Measurements from ENCODE around the gene ADCY1. TPM values are rescaled to one million over a fixed set of nuclear protein-coding genes. Genes with fewer than 3 reads are reported as not detected.

Gene ADCY1
- total RNA-seq, 1 experiment from 2014 or later = not detected

DNA sequence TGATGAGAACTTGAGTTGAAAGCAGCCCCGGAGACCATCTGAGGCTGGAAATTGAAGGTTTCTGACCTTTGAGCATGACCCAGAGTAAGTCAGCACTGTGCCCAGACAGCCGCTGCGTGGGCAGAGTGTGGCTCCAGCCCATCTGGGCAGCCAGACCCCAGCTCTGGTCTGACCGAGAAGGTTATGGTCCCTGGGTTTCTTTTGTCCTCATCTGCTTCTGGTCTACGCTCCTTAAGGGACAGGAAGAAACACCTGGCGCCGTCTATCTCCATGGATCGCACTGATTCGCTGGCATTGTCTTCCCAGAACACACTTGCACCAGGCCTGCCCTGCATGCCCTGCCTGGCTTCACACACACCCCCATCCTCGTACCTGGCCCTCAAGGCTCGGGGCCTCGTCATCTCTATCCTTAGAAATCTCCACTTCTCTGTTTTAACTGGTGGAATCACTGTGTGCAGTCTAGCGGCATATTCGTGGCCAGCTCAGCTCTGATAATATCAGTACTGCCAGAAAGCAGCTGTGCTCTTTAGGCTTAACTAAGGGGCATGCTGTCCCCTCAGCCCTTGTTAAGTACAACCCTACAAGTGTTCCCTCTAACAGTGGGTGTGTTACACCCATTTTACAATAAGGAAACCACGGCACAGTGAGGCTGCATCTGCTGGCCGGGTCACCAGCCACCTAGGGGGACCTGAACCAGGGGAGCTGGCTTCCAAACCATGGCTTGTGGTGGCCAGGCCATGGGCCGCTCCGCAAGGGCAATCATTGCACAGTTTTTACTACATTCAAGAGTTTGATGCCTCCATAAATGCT, 127.7 kb downstream of the ADCY1 start:
- H2AFZ ChIP-seq (ENCODE audit: low read length) = no peak overlapping the region
- H3K9me2 ChIP-seq (replicated peaks; ENCODE audit: insufficient read depth, low read length) = no peaks in the 10 kb centered on the region
- no peaks in the 10 kb centered on the region for H3K36me3 ChIP-seq (ENCODE audit: insufficient read depth, low read length)
- H3K27me3 ChIP-seq (ENCODE audit: low read length) = no peaks in the 10 kb centered on the region
- no peaks in the 10 kb centered on the region for H3K4me1 ChIP-seq (ENCODE audit: low read length)
- no peak overlapping the region for H3K27ac ChIP-seq (ENCODE audit: low read length)
- H3K9me3 ChIP-seq (ENCODE audit: low read length) = no peaks in the 10 kb centered on the region
- no peak overlapping the region for H3K4me3 ChIP-seq (ENCODE audit: low read length)
- H4K20me1 ChIP-seq (ENCODE audit: insufficient read depth, low read depth, low read length) = no peaks in the 10 kb centered on the region
- no peak overlapping the region for H3K9ac ChIP-seq (ENCODE audit: low read length)
- H3K4me2 ChIP-seq (ENCODE audit: low read depth, low read length, poor library complexity, severe bottlenecking) = no peak overlapping the region
- no peaks in the 10 kb centered on the region for H3K79me2 ChIP-seq (ENCODE audit: low read length)
- DNase-seq = no peak

GRCh38 chr7:45702751-45703150, 128.6 kb downstream of the ADCY1 start:
- no peak overlapping the region for H3K27ac ChIP-seq (ENCODE audit: low read length)
- no peaks in the 10 kb centered on the region for H3K4me1 ChIP-seq (ENCODE audit: low read length)
- H4K20me1 ChIP-seq (ENCODE audit: insufficient read depth, low read depth, low read length) = no peaks in the 10 kb centered on the region
- H3K4me2 ChIP-seq (ENCODE audit: low read depth, low read length, poor library complexity, severe bottlenecking) = no peak overlapping the region
- no peak for DNase-seq
- no peaks in the 10 kb centered on the region for H3K9me3 ChIP-seq (ENCODE audit: low read length)
- no peak overlapping the region for H3K9ac ChIP-seq (ENCODE audit: low read length)
- no peak overlapping the region for H2AFZ ChIP-seq (ENCODE audit: low read length)
- no peak overlapping the region for H3K4me3 ChIP-seq (ENCODE audit: low read length)
- H3K9me2 ChIP-seq (replicated peaks; ENCODE audit: insufficient read depth, low read length) = no peaks in the 10 kb centered on the region
- H3K27me3 ChIP-seq (ENCODE audit: low read length) = no peaks in the 10 kb centered on the region
- H3K79me2 ChIP-seq (ENCODE audit: low read length) = no peaks in the 10 kb centered on the region
- H3K36me3 ChIP-seq (ENCODE audit: insufficient read depth, low read length) = no peaks in the 10 kb centered on the region

- H3K4me2 ChIP-seq (ENCODE audit: low read depth, low read length, poor library complexity, severe bottlenecking) = no peak overlapping the region
- H3K9me3 ChIP-seq (ENCODE audit: low read length) = no peaks in the 10 kb centered on the region
- no peak overlapping the region for H3K27ac ChIP-seq (ENCODE audit: low read length)
- H3K9ac ChIP-seq (ENCODE audit: low read length) = no peak overlapping the region
- H4K20me1 ChIP-seq (ENCODE audit: insufficient read depth, low read depth, low read length) = no peaks in the 10 kb centered on the region
- no peaks in the 10 kb centered on the region for H3K36me3 ChIP-seq (ENCODE audit: insufficient read depth, low read length)
- DNase-seq = no peak
- H3K9me2 ChIP-seq (replicated peaks; ENCODE audit: insufficient read depth, low read length) = no peaks in the 10 kb centered on the region
- no peak overlapping the region for H2AFZ ChIP-seq (ENCODE audit: low read length)
- no peaks in the 10 kb centered on the region for H3K79me2 ChIP-seq (ENCODE audit: low read length)
- H3K4me3 ChIP-seq (ENCODE audit: low read length) = no peak overlapping the region
- no peaks in the 10 kb centered on the region for H3K27me3 ChIP-seq (ENCODE audit: low read length)
- no peaks in the 10 kb centered on the region for H3K4me1 ChIP-seq (ENCODE audit: low read length)
Observed at GRCh38 chr7:45703373-45703821, 129.2 kb downstream of the ADCY1 start.

- Histone ChIP-seq H3K9me3 (ENCODE audit: low read length) (no peaks in the 10 kb centered on the region), H4K20me1 (ENCODE audit: insufficient read depth, low read depth, low read length) (no peaks in the 10 kb centered on the region), H3K27me3 (ENCODE audit: low read length) (no peaks in the 10 kb centered on the region), H3K4me2 (ENCODE audit: low read depth, low read length, poor library complexity, severe bottlenecking) (no peak overlapping the region), H2AFZ (ENCODE audit: low read length) (no peak overlapping the region), H3K9me2 (replicated peaks; ENCODE audit: insufficient read depth, low read length) (no peaks in the 10 kb centered on the region), H3K36me3 (ENCODE audit: insufficient read depth, low read length) (no peaks in the 10 kb centered on the region), H3K79me2 (ENCODE audit: low read length) (no peaks in the 10 kb centered on the region), H3K9ac (ENCODE audit: low read length) (no peak overlapping the region), H3K4me1 (ENCODE audit: low read length) (no peaks in the 10 kb centered on the region), H3K4me3 (ENCODE audit: low read length) (no peak overlapping the region), H3K27ac (ENCODE audit: low read length) (no peak overlapping the region)
- no peak for DNase-seq
Observed at GRCh38 chr7:45703911-45704682, 129.9 kb downstream of the ADCY1 start.

DNA sequence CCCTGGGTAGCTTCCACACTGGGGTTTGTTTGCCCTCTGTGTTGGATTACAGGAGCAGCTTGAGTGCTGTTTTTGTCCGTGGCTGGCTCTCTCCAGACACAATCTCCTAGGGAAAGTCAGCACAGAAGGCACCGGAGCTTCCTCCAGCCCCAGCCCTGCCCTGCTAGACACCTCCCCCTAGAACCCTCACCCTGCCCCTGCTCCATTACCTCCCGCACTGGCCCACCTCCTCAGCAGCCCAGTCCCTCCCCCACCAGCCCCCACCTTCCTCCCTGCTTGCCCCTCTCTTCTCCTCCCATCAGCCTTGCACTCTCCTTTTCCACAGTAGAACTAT, 130.5 kb downstream of the ADCY1 start:
- no peaks in the 10 kb centered on the region for H3K9me2 ChIP-seq (replicated peaks; ENCODE audit: insufficient read depth, low read length)
- H2AFZ ChIP-seq (ENCODE audit: low read length) = no peak overlapping the region
- no peaks in the 10 kb centered on the region for H3K9me3 ChIP-seq (ENCODE audit: low read length)
- no peak overlapping the region for H3K4me2 ChIP-seq (ENCODE audit: low read depth, low read length, poor library complexity, severe bottlenecking)
- no peak overlapping the region for H3K4me3 ChIP-seq (ENCODE audit: low read length)
- no peaks in the 10 kb centered on the region for H3K27me3 ChIP-seq (ENCODE audit: low read length)
- H3K36me3 ChIP-seq (ENCODE audit: insufficient read depth, low read length) = no peaks in the 10 kb centered on the region
- H3K79me2 ChIP-seq (ENCODE audit: low read length) = no peaks in the 10 kb centered on the region
- no peaks in the 10 kb centered on the region for H3K4me1 ChIP-seq (ENCODE audit: low read length)
- H4K20me1 ChIP-seq (ENCODE audit: insufficient read depth, low read depth, low read length) = no peaks in the 10 kb centered on the region
- no peak overlapping the region for H3K9ac ChIP-seq (ENCODE audit: low read length)
- no peak overlapping the region for H3K27ac ChIP-seq (ENCODE audit: low read length)
- no peak for DNase-seq

DNA sequence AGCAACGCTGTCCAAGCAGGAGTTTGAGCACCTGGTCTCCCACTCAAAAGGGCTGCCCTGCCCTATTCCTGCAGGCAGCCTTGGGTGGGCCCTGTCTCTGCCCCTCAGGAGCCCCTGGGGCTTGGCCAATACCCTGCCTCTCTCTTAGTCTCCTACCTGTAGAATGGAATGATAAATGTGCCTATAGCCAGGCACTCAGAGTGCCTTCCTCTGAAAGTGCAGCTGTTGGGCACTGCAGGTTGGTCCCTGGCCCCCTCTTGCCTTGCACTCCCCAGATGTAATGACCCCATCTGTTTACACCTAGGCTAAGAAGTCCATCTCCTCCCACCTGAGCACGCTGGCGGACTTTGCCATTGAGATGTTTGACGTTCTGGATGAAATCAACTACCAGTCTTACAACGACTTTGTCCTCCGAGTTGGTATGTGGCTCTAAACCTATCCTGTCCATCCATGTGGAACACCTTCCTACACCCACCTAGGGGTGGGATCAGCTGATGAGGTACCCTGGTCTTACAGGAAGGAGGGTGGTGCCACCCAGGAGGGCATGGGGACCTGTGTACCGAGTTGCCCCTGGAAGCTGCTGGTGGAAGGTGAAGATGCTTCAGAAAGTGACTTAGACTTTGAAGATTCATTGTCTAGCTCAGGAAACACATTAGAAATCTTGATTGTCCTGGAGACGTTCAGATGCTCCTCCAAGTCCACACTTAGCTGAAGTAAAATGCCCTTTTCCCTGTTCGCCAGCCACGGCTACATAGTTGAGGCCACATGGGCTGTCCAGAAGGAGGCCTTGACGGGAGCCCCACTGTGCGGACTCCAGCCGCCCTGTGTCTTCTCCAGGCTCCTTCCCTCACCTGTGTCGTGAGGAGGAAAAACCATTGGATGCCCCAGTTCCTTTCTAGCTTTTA, 134.1 kb downstream of the ADCY1 start:
- H3K4me2 ChIP-seq (ENCODE audit: low read depth, low read length, poor library complexity, severe bottlenecking) = no peak overlapping the region
- DNase-seq = no peak
- no peaks in the 10 kb centered on the region for H3K79me2 ChIP-seq (ENCODE audit: low read length)
- H3K27me3 ChIP-seq (ENCODE audit: low read length) = no peaks in the 10 kb centered on the region
- no peaks in the 10 kb centered on the region for H3K9me3 ChIP-seq (ENCODE audit: low read length)
- H3K9me2 ChIP-seq (replicated peaks; ENCODE audit: insufficient read depth, low read length) = no peaks in the 10 kb centered on the region
- no peak overlapping the region for H3K27ac ChIP-seq (ENCODE audit: low read length)
- H3K36me3 ChIP-seq (ENCODE audit: insufficient read depth, low read length) = no peaks in the 10 kb centered on the region
- no peak overlapping the region for H3K4me3 ChIP-seq (ENCODE audit: low read length)
- H2AFZ ChIP-seq (ENCODE audit: low read length) = no peak overlapping the region
- no peak overlapping the region for H3K9ac ChIP-seq (ENCODE audit: low read length)
- no peaks in the 10 kb centered on the region for H3K4me1 ChIP-seq (ENCODE audit: low read length)
- H4K20me1 ChIP-seq (ENCODE audit: insufficient read depth, low read depth, low read length) = no peaks in the 10 kb centered on the region

GRCh38 chr7:45709168-45710042, 135.2 kb downstream of the ADCY1 start:
- Histone ChIP-seq H3K27me3 (ENCODE audit: low read length) (no peaks in the 10 kb centered on the region), H3K36me3 (ENCODE audit: insufficient read depth, low read length) (no peaks in the 10 kb centered on the region), H3K79me2 (ENCODE audit: low read length) (no peaks in the 10 kb centered on the region), H3K9me2 (replicated peaks; ENCODE audit: insufficient read depth, low read length) (no peaks in the 10 kb centered on the region), H3K4me2 (ENCODE audit: low read depth, low read length, poor library complexity, severe bottlenecking) (no peak overlapping the region), H3K9ac (ENCODE audit: low read length) (no peak overlapping the region), H3K27ac (ENCODE audit: low read length) (no peak overlapping the region), H3K4me3 (ENCODE audit: low read length) (no peak overlapping the region), H4K20me1 (ENCODE audit: insufficient read depth, low read depth, low read length) (no peaks in the 10 kb centered on the region), H2AFZ (ENCODE audit: low read length) (no peak overlapping the region), H3K4me1 (ENCODE audit: low read length) (no peaks in the 10 kb centered on the region), H3K9me3 (ENCODE audit: low read length) (no peaks in the 10 kb centered on the region)
- no peak for DNase-seq

Data from Karpas-422 (cell line).